Adipocyte (in vitro differentiated cells): ENCODE measurements around the gene CDK11B.
"Not testable (repeated sequence)": the region's sequence is repeated elsewhere in the genome, so short reads cannot be mapped to it uniquely, and the experiment has no call there.

Experiments used
- DNase-seq: peaks from one replicate; pipeline ENCODE4 v3.0.0-alpha.2; 2015; ENCODE audit warnings: low read depth
- H3K27me3 ChIP-seq: replicated peaks from 2 replicates; pipeline ENCODE4 v1.7.0; 2013; ENCODE audit warnings: mild to moderate bottlenecking, low read length, moderate library complexity; ENCODE audit not compliant: control insufficient read depth, insufficient read depth
- H3K36me3 ChIP-seq: 2 replicates; pipeline ENCODE4 v1.7.0; 2013; ENCODE audit warnings: low read length, mild to moderate bottlenecking, moderate library complexity; ENCODE audit not compliant: control insufficient read depth, insufficient read depth, severe bottlenecking
- H3K4me1 ChIP-seq: 2 replicates; pipeline ENCODE4 v1.7.0; 2013; ENCODE audit warnings: mild to moderate bottlenecking, low read length, moderate library complexity; ENCODE audit not compliant: control insufficient read depth, insufficient read depth
- H3K4me3 ChIP-seq: 2 replicates; pipeline ENCODE4 v1.7.0; 2013; ENCODE audit warnings: mild to moderate bottlenecking, low read length, moderate library complexity
- H3K9ac ChIP-seq: 2 replicates; pipeline ENCODE4 v1.7.0; 2013; ENCODE audit warnings: mild to moderate bottlenecking, low read length, moderate library complexity
- H3K9me3 ChIP-seq: 2 replicates; pipeline ENCODE4 v1.7.0; 2013; ENCODE audit warnings: mild to moderate bottlenecking, low read length, moderate library complexity; ENCODE audit not compliant: control insufficient read depth

The CDK11B gene

DNA sequence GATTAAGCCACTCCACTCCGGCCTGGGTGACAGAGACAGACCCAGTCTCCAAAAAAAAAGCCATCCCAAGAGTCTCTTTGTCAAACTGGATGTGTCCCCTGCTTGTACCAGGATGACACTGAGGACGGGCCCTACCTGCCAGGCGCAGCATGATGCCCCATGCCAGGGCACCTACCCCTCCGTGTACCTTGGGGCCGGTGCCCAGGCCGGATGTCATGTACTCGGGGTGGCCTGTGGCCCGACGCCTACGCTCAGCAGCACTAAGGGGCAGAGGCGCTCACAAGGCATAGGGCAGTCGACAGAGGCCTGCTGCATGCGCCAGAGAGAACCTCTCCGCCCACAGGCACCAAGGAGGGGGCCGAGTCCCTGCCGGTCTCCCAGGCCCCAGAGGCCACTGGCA, 19.4 kb downstream of the CDK11B start:
- H3K9ac ChIP-seq, DNase-seq, H3K4me1 ChIP-seq, H3K4me3 ChIP-seq, H3K27me3 ChIP-seq, H3K9me3 ChIP-seq: not testable (repeated sequence)
- peaks cover 12% of the 10 kb centered on the region for H3K36me3 ChIP-seq

GRCh38 chr1:1638528-1638927, 20.3 kb downstream of the CDK11B start:
- not testable (repeated sequence) for H3K4me1 ChIP-seq, DNase-seq, H3K27me3 ChIP-seq, H3K4me3 ChIP-seq, H3K9me3 ChIP-seq, H3K9ac ChIP-seq
- peaks cover 12% of the 10 kb centered on the region for H3K36me3 ChIP-seq

- H3K9ac ChIP-seq, H3K4me1 ChIP-seq, H3K27me3 ChIP-seq, DNase-seq, H3K9me3 ChIP-seq, H3K4me3 ChIP-seq: not testable (repeated sequence)
- peaks cover 12% of the 10 kb centered on the region for H3K36me3 ChIP-seq
Observed at GRCh38 chr1:1637479-1637875, 21.3 kb downstream of the CDK11B start.

GRCh38 chr1:1636621-1637478, 22.0 kb downstream of the CDK11B start:
- not testable (repeated sequence) for H3K9me3 ChIP-seq, H3K9ac ChIP-seq, DNase-seq, H3K4me1 ChIP-seq, H3K27me3 ChIP-seq, H3K4me3 ChIP-seq
- H3K36me3 ChIP-seq = peaks cover 12% of the 10 kb centered on the region

GRCh38 chr1:1634613-1635012, 24.2 kb downstream of the CDK11B start:
- H3K27me3 ChIP-seq, H3K4me1 ChIP-seq, H3K9me3 ChIP-seq, DNase-seq, H3K9ac ChIP-seq, H3K4me3 ChIP-seq: not testable (repeated sequence)
- peaks cover 12% of the 10 kb centered on the region for H3K36me3 ChIP-seq

- not testable (repeated sequence) for H3K27me3 ChIP-seq, H3K9me3 ChIP-seq, H3K4me1 ChIP-seq, H3K4me3 ChIP-seq, H3K9ac ChIP-seq, DNase-seq
- peaks cover 14% of the 10 kb centered on the region for H3K36me3 ChIP-seq
Observed at GRCh38 chr1:1633409-1633808, 25.4 kb downstream of the CDK11B start.

GRCh38 chr1:1631782-1632420, 26.9 kb downstream of the CDK11B start, which contains the start of gene MMP23B:
Gene MMP23B (plus strand): TSS chr1:1632173. CDS start chr1:1632219, 46 bp downstream.
- H3K9me3 ChIP-seq = no peaks in the 10 kb centered on the region
- no peaks in the 10 kb centered on the region for H3K27me3 ChIP-seq
- no peak within 1 kb of the TSS for H3K9ac ChIP-seq
- DNase-seq = peak; percentile 16
- no peaks in the 10 kb centered on the region for H3K4me1 ChIP-seq
- H3K4me3 ChIP-seq = no peak within 1 kb of the TSS
- H3K36me3 ChIP-seq = peaks cover 9% of the 10 kb centered on the region

DNA sequence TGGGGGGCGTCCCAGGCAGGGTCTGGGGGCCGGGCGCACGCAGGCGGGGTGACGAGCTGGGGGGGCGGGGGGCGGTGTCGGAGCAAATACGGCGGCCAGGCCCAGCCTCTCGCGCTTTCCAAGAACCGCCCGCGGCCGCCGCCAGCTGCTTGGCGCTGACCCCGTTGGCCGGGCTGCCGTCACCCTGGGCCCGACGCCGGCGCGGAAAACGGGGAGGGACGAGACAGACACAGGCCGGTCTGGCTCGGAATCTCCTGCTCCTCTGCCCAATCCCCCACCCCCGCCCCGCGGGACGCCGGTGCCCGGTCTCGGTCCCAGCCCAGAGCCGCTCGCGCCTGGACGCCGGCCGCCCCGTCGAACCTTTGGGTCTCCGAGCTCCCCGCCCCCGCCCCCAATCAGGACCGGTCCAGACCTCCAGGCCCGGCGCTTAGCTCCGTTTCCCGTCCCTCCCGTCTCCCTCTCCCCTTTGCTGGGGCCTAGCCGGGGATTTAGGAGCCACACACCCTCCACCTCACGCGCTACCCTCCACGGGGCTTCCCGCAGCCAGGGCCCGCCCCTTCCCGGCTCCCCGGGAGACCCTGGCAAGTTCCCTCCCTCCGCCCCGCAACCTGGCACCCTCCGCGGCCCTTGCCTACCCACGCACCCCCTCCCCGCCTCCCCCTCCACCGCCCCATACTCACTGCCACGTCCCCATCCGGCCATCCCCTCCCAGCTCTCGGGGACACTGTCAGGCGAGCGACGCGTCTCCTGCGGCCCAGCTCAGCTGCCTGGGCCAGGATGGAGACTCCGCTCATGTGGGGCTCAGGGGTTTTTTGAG, 27.6 kb downstream of the CDK11B start:
- Histone ChIP-seq H3K4me1 (no peaks in the 10 kb centered on the region), H3K36me3 (peaks cover 4% of the 10 kb centered on the region), H3K27me3 (no peaks in the 10 kb centered on the region), H3K4me3 (no peak overlapping the region), H3K9me3 (no peaks in the 10 kb centered on the region), H3K9ac (no peak overlapping the region)
- no peak for DNase-seq

DNA sequence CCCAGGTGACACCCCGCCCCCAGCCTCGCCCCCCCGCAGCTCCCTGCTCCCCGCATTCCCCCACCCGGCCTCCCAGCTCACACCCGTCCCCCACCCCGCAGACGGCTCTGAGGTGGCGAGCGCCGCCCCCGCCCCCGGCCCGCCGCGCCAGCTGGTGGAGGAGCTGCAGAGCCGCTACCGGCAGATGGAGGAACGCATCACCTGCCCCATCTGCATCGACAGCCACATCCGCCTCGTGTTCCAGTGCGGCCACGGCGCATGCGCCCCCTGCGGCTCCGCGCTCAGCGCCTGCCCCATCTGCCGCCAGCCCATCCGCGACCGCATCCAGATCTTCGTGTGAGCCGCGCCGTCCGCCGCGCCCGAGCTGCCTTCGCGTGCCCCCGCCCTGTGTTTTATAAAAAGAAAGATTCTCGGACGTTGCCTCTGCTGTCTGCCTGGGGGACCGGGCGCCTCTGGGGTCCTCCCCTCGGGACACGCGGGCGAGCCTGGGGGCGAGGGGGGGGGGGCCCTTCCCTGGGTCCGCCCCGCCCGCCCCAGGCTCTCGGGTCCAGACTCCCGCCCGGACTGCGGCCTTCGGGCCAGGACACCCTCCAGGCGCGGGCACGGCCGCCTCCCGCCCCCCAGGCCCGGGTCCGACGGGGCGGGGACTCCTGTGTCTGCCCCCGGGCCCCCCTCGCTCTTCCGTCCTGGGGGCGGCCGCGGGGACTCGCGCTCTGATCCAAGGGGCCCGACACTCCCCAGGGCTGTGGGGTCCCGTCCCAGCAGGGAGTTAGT, 28.4 kb downstream of the CDK11B start:
- Histone ChIP-seq H3K27me3 (no peaks in the 10 kb centered on the region), H3K36me3 (peaks cover 4% of the 10 kb centered on the region), H3K9ac (no peak overlapping the region), H3K9me3 (no peaks in the 10 kb centered on the region), H3K4me1 (no peaks in the 10 kb centered on the region), H3K4me3 (no peak overlapping the region)
- DNase-seq = no peak

DNA sequence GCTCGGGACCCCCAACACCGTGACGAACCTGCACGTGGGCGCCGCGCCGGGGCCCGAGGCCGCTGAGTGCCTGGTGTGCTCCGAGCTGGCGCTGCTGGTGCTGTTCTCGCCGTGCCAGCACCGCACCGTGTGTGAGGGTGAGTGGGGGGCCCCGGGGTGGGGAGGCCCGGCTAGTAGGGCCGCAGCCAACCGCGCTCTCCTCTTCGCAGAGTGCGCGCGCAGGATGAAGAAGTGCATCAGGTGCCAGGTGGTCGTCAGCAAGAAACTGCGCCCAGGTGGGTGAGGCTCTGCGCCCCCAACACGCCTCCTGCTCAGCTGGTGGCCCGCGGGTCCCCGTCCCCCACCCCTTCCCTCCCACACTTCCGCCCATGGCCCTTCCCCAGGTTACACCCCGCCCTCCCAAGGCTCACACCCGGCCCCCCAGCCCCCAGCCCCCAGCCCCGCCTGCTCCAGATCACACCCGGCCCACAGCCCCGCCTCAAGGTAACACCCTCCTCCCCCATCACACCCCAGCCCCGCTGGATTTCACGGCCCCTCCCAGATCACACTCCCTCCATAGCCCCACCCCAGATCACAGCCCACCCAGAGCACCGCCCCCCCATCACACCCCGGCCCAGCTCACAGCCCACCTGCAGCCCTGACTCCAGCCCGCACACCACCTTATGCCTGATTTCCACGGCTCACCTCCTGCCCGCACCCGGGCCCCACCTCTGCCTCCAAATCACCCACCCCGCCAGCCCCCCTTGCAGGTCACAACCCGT, 29.2 kb downstream of the CDK11B start:
- Histone ChIP-seq H3K27me3 (no peaks in the 10 kb centered on the region), H3K4me3 (no peak overlapping the region)
- DNase-seq = no peak

More for the DNA sequence above, 29.2 kb downstream of the CDK11B start:
- Histone ChIP-seq H3K4me1 (no peaks in the 10 kb centered on the region), H3K9me3 (no peaks in the 10 kb centered on the region), H3K9ac (no peak overlapping the region), H3K36me3 (peaks cover 4% of the 10 kb centered on the region)
